ENCODE results near the gene BPGM. TPM values are rescaled to one million over a fixed set of nuclear protein-coding genes. Genes with fewer than 3 reads are reported as not detected.

The BPGM gene
- polyA plus RNA-seq, 1 of the 3 experiments (the other 2 are of a cell fraction) = 12.4 TPM

DNA sequence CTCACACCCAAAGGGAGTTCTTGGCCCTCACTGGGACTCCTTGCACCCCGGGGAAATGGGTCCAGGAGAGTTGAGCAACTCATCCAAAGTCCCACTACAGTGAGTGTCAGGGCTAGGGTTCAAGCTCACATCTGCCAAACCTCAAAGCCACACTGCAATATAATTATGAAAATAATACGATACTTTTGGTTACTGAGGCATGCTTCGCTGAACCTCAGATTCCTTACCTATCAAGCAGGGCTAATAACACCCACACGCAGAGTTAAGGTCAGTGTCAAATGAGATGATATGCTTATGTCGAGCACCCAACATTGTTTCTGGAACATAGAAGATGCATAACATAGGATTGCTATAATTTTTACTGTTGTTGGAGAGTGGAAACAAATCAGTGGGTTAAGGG is 58.2 kb downstream of the BPGM start:
- Histone ChIP-seq H3K9me3 (no peaks in the 10 kb centered on the region), H3F3A (replicated peaks; ENCODE audit: insufficient read depth) (peaks cover 12% of the 10 kb centered on the region), H3K79me2 (ENCODE audit: insufficient read depth) (no peaks in the 10 kb centered on the region), H2AFZ (ENCODE audit: low read depth) (no peak overlapping the region), H3K9ac (no peak overlapping the region), H3K4me3 (ENCODE audit: low read depth in 2 of 2, low read length in 1 of 2) (no peak overlapping the region), H3K27me3 (ENCODE audit: insufficient read depth) (no peaks in the 10 kb centered on the region), H3K36me3 (replicated peaks in 1 of 2; ENCODE audit: control insufficient read depth in 1 of 2, insufficient read depth in 2 of 2, low read length in 1 of 2) (no peaks in the 10 kb centered on the region), H3K4me1 (ENCODE audit: control insufficient read depth in 1 of 2, insufficient read depth in 2 of 2, low read depth in 1 of 2, low read length in 1 of 2) (no peaks in the 10 kb centered on the region; a peak in 1 of 4 replicates), H4K20me1 (ENCODE audit: insufficient read depth) (no peaks in the 10 kb centered on the region), H3K9me2 (no peaks in the 10 kb centered on the region), H3K27ac (ENCODE audit: low read depth in 2 of 2, low read length in 1 of 2) (no peak overlapping the region), H3K4me2 (no peak overlapping the region)
- CTCF ChIA-PET = interaction anchor here (0.9 to 1.3 kb wide), 2 partner anchors 45 to 72 kb away, joined by 3 read pairs; no protein-coding TSS in a partner anchor
- WGBS (ENCODE audit: low lambda C conversion rate) = 85% methylated on average over 5 of the region's 5 CpGs
- TF ChIP-seq EZH2phosphoT487 (IDR thresholded peaks at IDR 0.05; ENCODE audit: borderline replicate concordance, low read depth) = no peak
- TF ChIP-seq TCF12 (IDR thresholded peaks at IDR 0.05) = no peak
- TF ChIP-seq IRF3 (IDR thresholded peaks at IDR 0.05; ENCODE audit: low read depth, low read length) = no peak
- TF ChIP-seq, protein P1, sequence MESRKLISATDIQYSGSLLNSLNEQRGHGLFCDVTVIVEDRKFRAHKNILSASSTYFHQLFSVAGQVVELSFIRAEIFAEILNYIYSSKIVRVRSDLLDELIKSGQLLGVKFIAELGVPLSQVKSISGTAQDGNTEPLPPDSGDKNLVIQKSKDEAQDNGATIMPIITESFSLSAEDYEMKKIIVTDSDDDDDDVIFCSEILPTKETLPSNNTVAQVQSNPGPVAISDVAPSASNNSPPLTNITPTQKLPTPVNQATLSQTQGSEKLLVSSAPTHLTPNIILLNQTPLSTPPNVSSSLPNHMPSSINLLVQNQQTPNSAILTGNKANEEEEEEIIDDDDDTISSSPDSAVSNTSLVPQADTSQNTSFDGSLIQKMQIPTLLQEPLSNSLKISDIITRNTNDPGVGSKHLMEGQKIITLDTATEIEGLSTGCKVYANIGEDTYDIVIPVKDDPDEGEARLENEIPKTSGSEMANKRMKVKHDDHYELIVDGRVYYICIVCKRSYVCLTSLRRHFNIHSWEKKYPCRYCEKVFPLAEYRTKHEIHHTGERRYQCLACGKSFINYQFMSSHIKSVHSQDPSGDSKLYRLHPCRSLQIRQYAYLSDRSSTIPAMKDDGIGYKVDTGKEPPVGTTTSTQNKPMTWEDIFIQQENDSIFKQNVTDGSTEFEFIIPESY (IDR thresholded peaks at IDR 0.05; ENCODE audit: borderline replicate concordance, low read depth) = no peak
- no peak for TF ChIP-seq SMC3 (IDR thresholded peaks at IDR 0.05; ENCODE audit: low read depth, low read length)
- TF ChIP-seq, protein P2, sequence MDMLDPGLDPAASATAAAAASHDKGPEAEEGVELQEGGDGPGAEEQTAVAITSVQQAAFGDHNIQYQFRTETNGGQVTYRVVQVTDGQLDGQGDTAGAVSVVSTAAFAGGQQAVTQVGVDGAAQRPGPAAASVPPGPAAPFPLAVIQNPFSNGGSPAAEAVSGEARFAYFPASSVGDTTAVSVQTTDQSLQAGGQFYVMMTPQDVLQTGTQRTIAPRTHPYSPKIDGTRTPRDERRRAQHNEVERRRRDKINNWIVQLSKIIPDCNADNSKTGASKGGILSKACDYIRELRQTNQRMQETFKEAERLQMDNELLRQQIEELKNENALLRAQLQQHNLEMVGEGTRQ (IDR thresholded peaks at IDR 0.05; ENCODE audit: borderline replicate concordance, low read depth, low read length) = no peak
- TF ChIP-seq GABPA (IDR thresholded peaks at IDR 0.05; ENCODE audit: low read depth) = no peak
- POLR2A ChIA-PET = no interaction called here
- no peak for DNase-seq

DNA sequence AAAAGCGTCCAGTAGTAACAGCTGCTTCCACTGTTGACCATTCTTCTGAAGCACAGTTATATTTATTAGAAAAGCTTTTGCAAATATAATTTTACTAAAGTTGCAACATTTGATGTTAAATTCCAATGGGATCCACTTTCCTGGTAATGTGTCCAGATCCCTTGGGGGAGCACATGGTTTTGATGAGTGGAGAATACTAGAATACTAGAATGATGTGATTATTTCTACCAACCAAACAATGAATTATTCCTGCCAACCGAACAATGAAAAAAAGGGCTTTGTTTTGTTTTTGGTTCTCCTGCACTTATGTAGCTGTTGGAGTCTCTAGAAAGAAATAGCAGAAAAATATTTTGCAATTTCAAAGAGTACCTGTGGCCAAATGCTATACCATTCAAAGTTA is 59.1 kb downstream of the BPGM start:
- WGBS (ENCODE audit: low lambda C conversion rate) = 63% methylated on average over 2 of the region's 2 CpGs
- no peak overlapping the region for H2AFZ ChIP-seq (ENCODE audit: low read depth)
- no peak for DNase-seq
- ChIA-PET POLR2A (no interaction called here), CTCF (interaction anchor here (0.6 to 1.4 kb wide), 4 partner anchors 9 to 248 kb away, joined by 3 to 5 read pairs (median 3); no protein-coding TSS in a partner anchor)
- no peak overlapping the region for H3K9ac ChIP-seq
- H3K9me3 ChIP-seq = no peaks in the 10 kb centered on the region
- no peak overlapping the region for H3K27ac ChIP-seq (ENCODE audit: low read depth in 2 of 2, low read length in 1 of 2)
- no peaks in the 10 kb centered on the region for H4K20me1 ChIP-seq (ENCODE audit: insufficient read depth)
- H3K79me2 ChIP-seq (ENCODE audit: insufficient read depth) = no peaks in the 10 kb centered on the region
- no peak for TF ChIP-seq PBX3 (IDR thresholded peaks at IDR 0.05)
- TF ChIP-seq RXRA (IDR thresholded peaks at IDR 0.05; ENCODE audit: borderline replicate concordance, low read depth) = no peak
- no peaks in the 10 kb centered on the region for H3K9me2 ChIP-seq
- H3F3A ChIP-seq (replicated peaks; ENCODE audit: insufficient read depth) = peaks cover 13% of the 10 kb centered on the region
- peaks cover 0 to 3% of the 10 kb centered on the region in 2 experiments; a peak in 1 of 4 replicates for H3K4me1 ChIP-seq (ENCODE audit: control insufficient read depth in 1 of 2, insufficient read depth in 2 of 2, low read depth in 1 of 2, low read length in 1 of 2)
- no peak overlapping the region for H3K4me2 ChIP-seq
- H3K4me3 ChIP-seq (ENCODE audit: low read depth in 2 of 2, low read length in 1 of 2) = no peak overlapping the region
- H3K36me3 ChIP-seq (replicated peaks in 1 of 2; ENCODE audit: control insufficient read depth in 1 of 2, insufficient read depth in 2 of 2, low read length in 1 of 2) = no peaks in the 10 kb centered on the region
- no peaks in the 10 kb centered on the region for H3K27me3 ChIP-seq (ENCODE audit: insufficient read depth)

Data from SK-N-SH (cell line).